Stimulated activated CD8-positive, alpha-beta memory T cell treated with anti-CD3 and anti-CD28 coated beads, Interleukin-15, amount 100 ng/mL, for 4 hours (primary cell): ENCODE data around the gene MRPS17.

ENCODE experiments used
- DNase-seq, 2 donors: peaks; one replicate each; pipeline ENCODE4 v3.0.0-alpha.2; 2020; ENCODE audit warnings: low read depth in 2 of 2

Gene MRPS17

GRCh38 chr7:55970978-55971377 lies 19.3 kb downstream of the MRPS17 start:
- no peak for DNase-seq

GRCh38 chr7:55973747-55974250 lies 22.1 kb downstream of the MRPS17 start:
- no peak for DNase-seq

- DNase-seq = no peak
Measured at GRCh38 chr7:55975988-55976633, 24.4 kb downstream of the MRPS17 start.

- no peak for DNase-seq
Measured at GRCh38 chr7:55977831-55978230, 26.2 kb downstream of the MRPS17 start.

GRCh38 chr7:55980266-55980665 lies 28.6 kb downstream of the MRPS17 start:
- DNase-seq = no peak

GRCh38 chr7:55983537-55983936 lies 31.9 kb downstream of the MRPS17 start:
- DNase-seq = no peak

- no peak for DNase-seq
Measured at GRCh38 chr7:55992346-55992745, 40.7 kb downstream of the MRPS17 start.

- DNase-seq = no peak
Measured at GRCh38 chr7:55996856-55997500, 45.3 kb downstream of the MRPS17 start.

- DNase-seq = no peak
Measured at GRCh38 chr7:56003749-56004148, 52.1 kb downstream of the MRPS17 start.
